Bronchial epithelial cell (primary cell): ENCODE data around the gene ARPC4. TPM values are rescaled to one million over a fixed set of nuclear protein-coding genes. Genes with fewer than 3 reads are reported as not detected.

Experiments
- DNase-seq: peaks from one replicate; pipeline ENCODE4 v3.0.0-alpha.2; 2010; ENCODE audit warnings: low read depth
- FAIRE-seq: peaks from 2 replicates; lab custom pipeline; 2011; peaks lifted over from hg19 to GRCh38; lab: Jason Lieb, UNC
- H3K27me3 ChIP-seq: 2 replicates; pipeline ENCODE4 v1.5.1; 2011; ENCODE audit warnings: low read length; ENCODE audit not compliant: control insufficient read depth, insufficient read depth
- H3K36me3 ChIP-seq: 2 replicates; pipeline ENCODE4 v1.5.1; 2011; ENCODE audit warnings: low read length; ENCODE audit not compliant: control insufficient read depth, insufficient read depth
- H3K4me3 ChIP-seq: 2 replicates; pipeline ENCODE4 v1.5.1; 2011; ENCODE audit warnings: mild to moderate bottlenecking, low read depth, low read length, control low read depth
- CTCF ChIP-seq: IDR thresholded peaks from 2 replicates; pipeline ENCODE4 v1.5.1; 2011; ENCODE audit warnings: mild to moderate bottlenecking, moderate library complexity, low read length, control low read depth, inconsistent platforms; ENCODE audit not compliant: insufficient read depth, severe bottlenecking
- total RNA-seq: library from RNA; depleted of rRNA; stranded (reverse); fragments of >200 nt; gene quantifications from 2 replicates; pipeline ENCODE4 v1.2.1, GENCODE V29; 2014

The ARPC4 gene
- total RNA-seq, 1 donor from 2014 or later: 192 TPM

- peaks cover 8% of the 10 kb centered on the region for H3K36me3 ChIP-seq
- TF ChIP-seq CTCF: no peak
- no peaks in the 10 kb centered on the region for H3K27me3 ChIP-seq
- FAIRE-seq (no peak), DNase-seq (no peak)
- no peak overlapping the region for H3K4me3 ChIP-seq
These were observed 15.8 kb upstream of the ARPC4 start for GRCh38 chr3:9776896-9777693.

GRCh38 chr3:9777694-9778021, 15.2 kb upstream of the ARPC4 start:
- FAIRE-seq (no peak), DNase-seq (no peak)

GRCh38 chr3:9778143-9779074, 14.5 kb upstream of the ARPC4 start:
- H3K36me3 ChIP-seq: peaks cover 8% of the 10 kb centered on the region
- TF ChIP-seq CTCF: no peak
- no peak overlapping the region for H3K4me3 ChIP-seq
- FAIRE-seq (no peak), DNase-seq (peak; percentile 82)
- H3K27me3 ChIP-seq: no peaks in the 10 kb centered on the region

More at GRCh38 chr3:9777694-9778021, 15.2 kb upstream of the ARPC4 start:
- TF ChIP-seq CTCF: no peak
- H3K36me3 ChIP-seq: peaks cover 8% of the 10 kb centered on the region
- H3K27me3 ChIP-seq: no peaks in the 10 kb centered on the region
- H3K4me3 ChIP-seq: no peak overlapping the region

GRCh38 chr3:9779075-9779593, 13.7 kb upstream of the ARPC4 start:
- Histone ChIP-seq H3K4me3 (no peak overlapping the region), H3K36me3 (peaks cover 13% of the 10 kb centered on the region), H3K27me3 (no peaks in the 10 kb centered on the region)
- FAIRE-seq (no peak), DNase-seq (no peak)
- TF ChIP-seq CTCF: no peak

- peaks cover 13% of the 10 kb centered on the region for H3K36me3 ChIP-seq
- H3K4me3 ChIP-seq: no peak overlapping the region
- DNase-seq (no peak), FAIRE-seq (no peak)
- TF ChIP-seq CTCF: no peak
- no peaks in the 10 kb centered on the region for H3K27me3 ChIP-seq
These were observed 13.0 kb upstream of the ARPC4 start for GRCh38 chr3:9779721-9780457.
